ENCODE results near the gene KLK12.

DNA sequence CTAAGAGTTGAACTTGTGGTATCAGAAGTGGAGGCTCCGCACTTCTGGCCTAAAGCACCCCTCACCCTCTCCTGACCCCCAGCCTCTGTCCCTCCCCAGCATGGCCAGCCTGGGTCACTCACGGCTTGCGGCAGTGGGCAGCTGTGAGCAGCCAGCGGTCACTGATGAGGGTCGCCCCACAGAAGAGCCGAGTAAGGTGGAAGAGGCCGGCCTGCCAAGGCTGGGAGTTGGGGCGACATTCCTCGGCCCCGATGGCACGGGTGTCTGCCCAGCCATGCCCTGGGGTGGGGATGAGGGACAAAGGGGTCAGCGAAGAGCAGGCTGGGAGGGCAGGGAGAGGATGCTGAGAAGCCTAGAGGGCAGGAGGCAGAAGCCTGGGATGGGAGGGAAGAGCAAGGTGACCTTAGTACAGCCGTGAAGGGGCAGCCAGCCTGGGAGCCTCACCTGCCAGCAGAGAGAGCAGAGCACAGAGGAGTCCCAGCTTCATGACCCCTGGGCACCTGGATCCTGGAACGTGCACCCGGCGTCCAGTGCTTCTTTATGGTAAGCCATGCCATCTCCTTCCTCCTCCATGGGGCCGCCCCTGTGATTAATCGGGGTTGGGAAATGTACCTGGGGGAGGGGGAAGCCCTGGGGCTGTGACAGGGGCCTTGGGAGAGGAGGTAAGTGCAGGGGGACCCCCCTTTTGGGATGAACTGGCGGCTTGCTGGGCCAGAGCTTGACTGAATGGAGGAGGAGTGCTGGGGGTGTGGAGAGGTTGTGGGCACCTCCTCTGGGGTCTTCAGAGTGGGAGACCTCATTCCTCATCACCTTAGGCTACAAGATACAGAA is 25.5 kb downstream of the KLK12 start:
- TF ChIP-seq ZBTB10 (tag by site-specific recombination; IDR thresholded peaks at IDR 0.05), result no peak
- TF ChIP-seq, protein P1, sequence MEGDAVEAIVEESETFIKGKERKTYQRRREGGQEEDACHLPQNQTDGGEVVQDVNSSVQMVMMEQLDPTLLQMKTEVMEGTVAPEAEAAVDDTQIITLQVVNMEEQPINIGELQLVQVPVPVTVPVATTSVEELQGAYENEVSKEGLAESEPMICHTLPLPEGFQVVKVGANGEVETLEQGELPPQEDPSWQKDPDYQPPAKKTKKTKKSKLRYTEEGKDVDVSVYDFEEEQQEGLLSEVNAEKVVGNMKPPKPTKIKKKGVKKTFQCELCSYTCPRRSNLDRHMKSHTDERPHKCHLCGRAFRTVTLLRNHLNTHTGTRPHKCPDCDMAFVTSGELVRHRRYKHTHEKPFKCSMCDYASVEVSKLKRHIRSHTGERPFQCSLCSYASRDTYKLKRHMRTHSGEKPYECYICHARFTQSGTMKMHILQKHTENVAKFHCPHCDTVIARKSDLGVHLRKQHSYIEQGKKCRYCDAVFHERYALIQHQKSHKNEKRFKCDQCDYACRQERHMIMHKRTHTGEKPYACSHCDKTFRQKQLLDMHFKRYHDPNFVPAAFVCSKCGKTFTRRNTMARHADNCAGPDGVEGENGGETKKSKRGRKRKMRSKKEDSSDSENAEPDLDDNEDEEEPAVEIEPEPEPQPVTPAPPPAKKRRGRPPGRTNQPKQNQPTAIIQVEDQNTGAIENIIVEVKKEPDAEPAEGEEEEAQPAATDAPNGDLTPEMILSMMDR (tag by site-specific recombination; IDR thresholded peaks at IDR 0.05), result no peak
- TF ChIP-seq ZNF114 (tag by site-specific recombination; IDR thresholded peaks at IDR 0.05), result no peak
- no peak for TF ChIP-seq ZNF777 (tag by site-specific recombination; IDR thresholded peaks at IDR 0.05; ENCODE audit: borderline replicate concordance)
- no peak for TF ChIP-seq HOXA7 (CRISPR knock-in tag; IDR thresholded peaks at IDR 0.05; ENCODE audit: borderline replicate concordance)
- no peak for TF ChIP-seq EGR2 (tag by site-specific recombination; IDR thresholded peaks at IDR 0.05; ENCODE audit: low read depth)
- TF ChIP-seq ZNF558 (tag by site-specific recombination; IDR thresholded peaks at IDR 0.05), result no peak
- TF ChIP-seq ZNF341 (tag by site-specific recombination; IDR thresholded peaks at IDR 0.05; ENCODE audit: low read depth), result no peak
- no peak for TF ChIP-seq ZBTB44 (tag by site-specific recombination; IDR thresholded peaks at IDR 0.05)
- no peak for TF ChIP-seq ZNF585B (tag by site-specific recombination; IDR thresholded peaks at IDR 0.05)
